Activated naive CD8-positive, alpha-beta T cell treated with anti-CD3 and anti-CD28 coated beads for 36 hours (primary cell): ENCODE results near the gene SLC1A7. TPM values are rescaled to one million over a fixed set of nuclear protein-coding genes. Genes with fewer than 3 reads are reported as not detected.

Source experiments
- DNase-seq: peaks from one replicate; pipeline ENCODE4 v3.0.0; 2021
- H3K27ac Mint-ChIP-seq: one replicate; pipeline ENCODE4 v1.8.0; 2022; ENCODE audit warnings: mild to moderate bottlenecking, moderate library complexity, mixed read lengths
- H3K27me3 Mint-ChIP-seq: one replicate; pipeline ENCODE4 v1.8.0; 2022; ENCODE audit warnings: mild to moderate bottlenecking, mixed read lengths
- H3K36me3 Mint-ChIP-seq: one replicate; pipeline ENCODE4 v1.8.0; 2021; ENCODE audit warnings: mild to moderate bottlenecking, mixed read lengths
- H3K4me1 Mint-ChIP-seq: one replicate; pipeline ENCODE4 v1.8.0; 2021; ENCODE audit warnings: mixed read lengths
- H3K4me3 Mint-ChIP-seq: one replicate; pipeline ENCODE4 v1.8.0; 2022; ENCODE audit warnings: mild to moderate bottlenecking, moderate library complexity, mixed read lengths
- H3K9me3 Mint-ChIP-seq: one replicate; pipeline ENCODE4 v1.8.0; 2022; ENCODE audit warnings: mixed read lengths
- total RNA-seq, 2 experiments: library from RNA; stranded (reverse); gene quantifications; one replicate each; pipeline ENCODE4 v1.2.3, GENCODE V29; 2021

SLC1A7 gene
- total RNA-seq, 2 experiments from 2014 or later = not detected

DNA sequence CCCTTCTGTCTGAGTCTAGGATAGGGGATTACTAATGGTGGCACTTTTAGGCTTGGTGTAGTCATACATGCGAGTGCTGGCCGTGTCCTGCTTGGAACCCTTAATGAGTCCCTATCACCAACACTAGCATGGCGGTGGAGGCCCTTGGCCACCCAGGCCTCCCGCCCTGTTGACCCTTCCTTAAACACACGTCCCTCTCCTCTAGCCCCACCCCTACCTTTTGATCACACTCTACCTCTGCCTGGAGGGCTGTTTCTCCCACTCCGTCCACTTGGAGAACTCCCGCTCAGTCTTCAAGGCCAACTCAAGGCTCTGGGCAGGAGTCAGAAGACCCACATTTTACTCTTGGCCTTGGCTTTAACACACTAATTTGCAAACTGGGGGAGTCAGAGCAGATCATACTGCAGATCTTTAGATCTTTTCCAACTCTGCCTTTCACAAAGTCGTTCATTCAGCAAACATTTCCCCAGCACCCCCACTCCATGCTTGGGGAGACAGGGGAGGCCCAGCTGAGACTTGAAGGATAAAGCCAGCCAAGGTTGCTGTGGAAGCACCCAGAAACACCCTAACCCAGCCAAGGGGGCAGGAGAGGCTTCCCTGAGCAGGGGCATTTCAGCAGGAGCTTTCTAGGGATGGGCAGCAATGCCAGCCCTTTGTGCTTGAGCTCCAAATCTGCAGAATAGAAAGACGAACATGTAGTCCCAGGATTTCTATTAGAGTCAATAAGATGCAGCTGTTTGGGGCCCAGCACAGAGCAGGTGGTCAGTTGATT lies 78.5 kb downstream of the SLC1A7 start:
- Mint-ChIP-seq H3K4me3 (no peak overlapping the region), H3K27ac (no peak overlapping the region), H3K36me3 (no peaks in the 10 kb centered on the region), H3K9me3 (no peaks in the 10 kb centered on the region), H3K27me3 (peaks cover 46% of the 10 kb centered on the region), H3K4me1 (peaks cover 1% of the 10 kb centered on the region)
- no peak for DNase-seq

DNA sequence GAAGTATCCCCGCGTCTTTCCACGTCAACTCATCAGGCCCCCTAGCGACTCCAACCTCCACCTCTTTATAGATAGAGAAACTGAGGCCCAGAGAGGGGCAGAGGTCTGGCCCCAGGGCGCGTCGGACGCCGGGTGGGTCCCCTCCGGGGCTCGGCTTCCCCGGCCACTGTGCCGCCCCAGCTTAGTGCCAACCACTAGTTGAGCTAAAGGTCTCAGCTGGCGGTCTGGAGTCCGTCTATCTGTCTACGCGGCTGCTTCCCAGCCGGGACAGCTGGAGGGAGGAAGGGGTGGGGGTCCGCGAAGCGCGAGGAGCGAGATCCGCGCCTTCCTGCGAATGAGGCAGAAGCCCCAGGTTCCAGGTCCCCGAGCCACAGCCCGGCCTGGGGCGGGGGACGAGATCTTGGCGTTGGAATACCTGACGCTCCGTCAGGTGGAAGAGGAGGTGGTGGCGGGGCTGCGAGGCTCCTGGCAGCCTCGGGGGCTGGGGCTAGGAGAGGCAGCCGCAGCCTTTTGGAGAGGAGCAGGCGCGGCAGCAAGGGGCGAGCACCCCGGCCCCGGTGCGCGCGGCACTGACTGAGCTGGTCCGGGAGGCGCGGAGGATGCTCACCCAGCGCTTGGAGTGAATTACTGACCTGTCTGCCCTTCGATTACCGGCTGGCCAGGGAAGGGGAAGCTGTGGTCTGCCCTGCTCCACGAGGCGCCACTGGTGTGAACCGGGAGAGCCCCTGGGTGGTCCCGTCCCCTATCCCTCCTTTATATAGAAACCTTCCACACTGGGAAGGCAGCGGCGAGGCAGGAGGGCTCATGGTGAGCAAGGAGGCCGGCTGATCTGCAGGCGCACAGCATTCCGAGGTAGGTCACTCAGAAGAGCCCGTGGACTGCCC lies 79.5 kb downstream of the SLC1A7 start:
- no peaks in the 10 kb centered on the region for H3K36me3 Mint-ChIP-seq
- DNase-seq = no peak
- no peaks in the 10 kb centered on the region for H3K9me3 Mint-ChIP-seq
- H3K4me3 Mint-ChIP-seq = peak overlapping the region; percentile 60
- H3K4me1 Mint-ChIP-seq = peaks cover 1% of the 10 kb centered on the region
- no peak overlapping the region for H3K27ac Mint-ChIP-seq
- peaks cover 46% of the 10 kb centered on the region for H3K27me3 Mint-ChIP-seq

DNA sequence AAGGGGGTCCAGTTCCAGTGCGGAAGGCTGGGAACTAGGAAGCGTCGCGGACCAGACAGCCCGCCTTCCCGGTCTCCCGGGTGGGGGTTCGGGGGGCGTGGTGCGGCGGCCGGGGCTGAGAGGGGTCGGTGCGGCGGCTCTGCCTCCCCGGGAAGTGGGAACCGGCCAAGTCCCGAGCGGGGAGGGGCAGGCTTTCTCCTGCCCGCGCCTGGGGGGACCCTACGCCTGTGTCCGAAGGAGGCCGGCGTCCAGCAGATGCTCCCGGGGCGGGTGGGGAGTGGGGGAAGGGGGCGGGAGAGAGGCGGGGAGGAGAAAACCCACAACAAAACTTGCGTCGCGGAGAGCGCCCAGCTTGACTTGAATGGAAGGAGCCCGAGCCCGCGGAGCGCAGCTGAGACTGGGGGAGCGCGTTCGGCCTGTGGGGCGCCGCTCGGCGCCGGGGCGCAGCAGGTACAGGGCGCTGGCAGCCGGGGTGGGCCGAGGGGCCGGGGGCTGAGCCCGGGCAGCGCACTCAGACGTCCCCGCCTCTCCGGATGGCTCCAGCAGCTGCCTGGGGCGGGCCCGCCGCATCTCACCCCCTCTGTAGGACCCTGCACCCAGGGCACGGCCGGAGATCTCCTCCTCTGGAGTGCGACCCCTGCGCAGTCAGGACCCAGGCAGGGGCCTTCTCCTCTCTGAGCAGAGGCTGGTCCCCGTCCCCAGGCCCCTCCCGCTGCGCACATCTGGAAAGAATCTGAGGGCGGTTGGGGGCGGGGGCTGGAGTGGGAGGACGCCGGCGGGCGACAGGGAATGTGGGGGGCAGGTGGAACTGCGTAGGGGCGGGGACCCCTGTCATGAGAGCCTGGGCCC lies 80.4 kb downstream of the SLC1A7 start, which contains the start of gene PODN:
TSS of gene PODN (plus strand) at position 355 of the 849 bp plus-strand sequence. CDS start 7,643 bp downstream, outside the sequence.
- Mint-ChIP-seq H3K27ac (no peak within 1 kb of the TSS), H3K4me3 (peak within 1 kb of the TSS; percentile 60), H3K9me3 (no peaks in the 10 kb centered on the region), H3K27me3 (peaks cover 46% of the 10 kb centered on the region), H3K36me3 (no peaks in the 10 kb centered on the region), H3K4me1 (peaks cover 1% of the 10 kb centered on the region)
- DNase-seq = peak; percentile 12

DNA sequence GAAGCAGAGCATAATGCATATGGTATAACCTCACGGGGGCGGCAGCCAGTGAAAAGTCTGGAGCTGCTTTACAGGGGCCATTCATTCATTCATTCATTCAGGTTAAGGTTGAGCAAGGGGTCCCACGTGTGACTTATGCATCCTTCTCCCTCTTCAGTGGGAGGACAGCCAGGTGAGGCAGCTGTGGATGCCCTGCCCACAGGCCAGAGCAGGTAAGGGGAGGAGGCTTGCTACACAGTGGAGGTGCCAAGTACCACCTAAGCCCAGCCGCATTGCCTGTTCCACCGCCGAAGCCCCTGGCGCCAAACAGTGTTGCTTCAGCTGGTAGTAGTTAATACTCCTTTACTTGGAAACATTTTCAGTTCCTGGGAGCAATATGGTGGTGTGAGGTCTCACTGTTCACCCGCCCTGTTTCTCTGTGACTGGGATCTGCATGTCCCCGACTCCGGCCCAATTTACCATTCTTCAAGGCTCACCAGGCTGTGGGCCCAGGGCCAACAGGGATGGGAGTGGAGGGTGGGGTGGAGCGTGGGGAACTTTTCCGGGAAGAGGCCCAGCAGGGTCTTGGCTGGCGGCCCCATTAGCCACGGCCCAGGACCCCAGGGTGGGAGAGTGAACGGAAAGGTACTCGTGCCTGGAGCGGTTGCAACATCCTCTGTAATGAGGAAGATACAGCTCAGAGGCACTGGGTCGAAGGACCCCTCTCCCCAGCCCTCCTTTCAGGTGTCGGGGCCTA lies 81.1 kb downstream of the SLC1A7 start:
- no peak for DNase-seq
- H3K27me3 Mint-ChIP-seq = peaks cover 40% of the 10 kb centered on the region
- peaks cover 1% of the 10 kb centered on the region for H3K4me1 Mint-ChIP-seq
- H3K27ac Mint-ChIP-seq = no peak overlapping the region
- H3K9me3 Mint-ChIP-seq = no peaks in the 10 kb centered on the region
- no peaks in the 10 kb centered on the region for H3K36me3 Mint-ChIP-seq
- peak overlapping the region; percentile 35 for H3K4me3 Mint-ChIP-seq

DNA sequence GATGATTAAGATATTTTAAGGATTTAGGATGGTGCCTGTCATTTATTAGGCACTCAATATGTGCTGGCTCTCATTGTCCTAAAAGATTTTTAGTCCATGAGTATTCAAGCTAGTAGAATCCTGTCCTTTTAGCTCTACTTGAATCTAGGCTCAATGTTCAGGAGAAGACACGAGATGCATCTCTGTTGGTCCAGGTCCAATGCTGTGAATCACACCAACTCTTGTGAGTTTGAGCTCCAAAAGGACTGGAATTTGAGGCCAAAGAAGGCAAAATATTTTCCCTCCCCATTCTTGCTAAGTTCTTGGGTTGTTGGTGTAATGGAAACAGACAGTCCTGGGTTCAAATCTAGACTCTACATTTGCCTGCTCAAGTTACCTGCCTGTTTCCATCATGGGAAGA lies 81.9 kb downstream of the SLC1A7 start:
- H3K36me3 Mint-ChIP-seq = no peaks in the 10 kb centered on the region
- H3K27me3 Mint-ChIP-seq = peaks cover 39% of the 10 kb centered on the region
- H3K4me1 Mint-ChIP-seq = peaks cover 1% of the 10 kb centered on the region
- H3K27ac Mint-ChIP-seq = no peak overlapping the region
- DNase-seq = no peak
- no peak overlapping the region for H3K4me3 Mint-ChIP-seq
- no peaks in the 10 kb centered on the region for H3K9me3 Mint-ChIP-seq

DNA sequence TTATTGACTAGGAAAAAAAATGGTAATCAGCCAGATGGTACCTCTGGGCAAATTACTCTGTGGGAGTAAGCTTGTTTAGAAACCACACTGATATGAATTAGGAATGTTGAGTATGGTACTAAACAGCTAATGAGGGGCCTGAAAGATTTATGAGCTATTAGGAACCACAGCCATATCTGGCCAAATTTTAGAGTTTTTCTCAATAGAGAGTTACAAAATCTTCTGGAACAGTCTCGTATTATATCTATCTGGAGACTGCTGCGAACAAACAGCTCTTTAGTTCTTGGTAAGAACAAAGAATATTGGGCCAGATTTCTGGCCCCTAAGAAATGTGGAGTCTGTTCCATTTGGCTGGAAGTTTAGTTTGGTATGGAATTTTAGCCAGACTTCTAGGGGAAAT lies 85.3 kb downstream of the SLC1A7 start:
- peaks cover 18% of the 10 kb centered on the region for H3K36me3 Mint-ChIP-seq
- no peaks in the 10 kb centered on the region for H3K4me1 Mint-ChIP-seq
- DNase-seq = no peak
- no peak overlapping the region for H3K4me3 Mint-ChIP-seq
- H3K9me3 Mint-ChIP-seq = no peaks in the 10 kb centered on the region
- no peak overlapping the region for H3K27ac Mint-ChIP-seq
- H3K27me3 Mint-ChIP-seq = peaks cover 21% of the 10 kb centered on the region

DNA sequence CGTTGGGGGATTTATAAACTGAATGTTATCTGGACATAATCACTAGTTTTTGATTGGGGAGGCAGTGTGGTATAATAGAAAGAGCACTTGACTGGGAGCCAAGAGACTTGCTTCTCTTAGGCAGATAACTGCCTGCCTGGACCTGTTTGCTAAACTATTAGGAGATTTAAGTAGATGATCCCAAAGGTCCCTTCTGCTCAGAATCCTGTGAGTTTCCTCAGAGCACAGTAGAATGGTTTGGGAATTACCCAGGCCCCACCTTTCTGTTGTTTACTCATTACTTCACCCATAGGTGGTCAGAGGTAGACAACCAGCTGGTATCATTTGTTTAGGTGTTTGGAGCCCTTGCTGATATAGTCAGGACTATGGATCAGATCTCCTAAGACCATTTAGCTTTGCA lies 90.8 kb downstream of the SLC1A7 start:
- Mint-ChIP-seq H3K4me3 (no peak overlapping the region), H3K27ac (no peak overlapping the region), H3K9me3 (no peaks in the 10 kb centered on the region), H3K36me3 (peaks cover 18% of the 10 kb centered on the region), H3K4me1 (peaks cover 7% of the 10 kb centered on the region), H3K27me3 (no peaks in the 10 kb centered on the region)
- no peak for DNase-seq

DNA sequence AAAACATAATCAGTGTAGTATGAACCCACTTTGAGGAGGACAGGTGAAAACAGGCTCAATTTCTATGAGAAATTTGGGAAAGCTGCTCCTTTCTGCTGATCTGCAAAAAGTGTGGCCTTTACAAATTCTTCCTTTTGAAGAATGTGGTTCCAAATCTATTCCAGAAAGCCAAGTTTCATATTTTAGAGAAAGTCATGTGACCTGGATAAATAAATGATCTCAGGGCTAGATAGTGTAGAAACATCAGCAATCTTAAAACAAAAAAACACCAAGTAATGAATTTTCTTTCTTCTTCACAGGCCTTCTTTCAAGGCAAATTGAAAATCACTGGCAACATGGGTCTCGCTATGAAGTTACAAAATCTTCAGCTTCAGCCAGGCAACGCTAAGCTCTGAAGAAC lies 92.1 kb downstream of the SLC1A7 start:
- Mint-ChIP-seq H3K4me3 (no peak overlapping the region), H3K36me3 (peaks cover 18% of the 10 kb centered on the region), H3K9me3 (no peaks in the 10 kb centered on the region)

DNA sequence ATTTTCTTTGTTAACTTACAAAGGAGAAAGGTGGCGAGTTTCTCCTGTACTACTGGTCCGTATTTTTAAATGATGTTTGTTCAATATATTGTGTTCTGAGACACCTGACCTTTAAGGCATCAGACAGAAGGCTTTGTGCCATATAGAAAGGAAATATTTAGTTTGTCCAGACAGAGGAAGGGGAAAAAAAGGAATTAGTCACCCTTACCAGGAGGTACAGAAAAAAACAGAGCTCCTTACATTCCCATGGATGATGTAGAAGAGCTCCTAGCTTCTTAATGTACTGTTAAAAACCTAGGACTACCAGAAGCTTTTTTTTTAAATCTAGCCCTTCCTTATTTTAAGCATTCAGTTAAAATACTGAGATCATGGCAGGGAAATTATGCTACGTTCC lies 92.9 kb downstream of the SLC1A7 start:
- no peaks in the 10 kb centered on the region for H3K27me3 Mint-ChIP-seq
- H3K4me3 Mint-ChIP-seq = no peak overlapping the region
- no peaks in the 10 kb centered on the region for H3K9me3 Mint-ChIP-seq
- no peak for DNase-seq
- H3K36me3 Mint-ChIP-seq = peaks cover 14% of the 10 kb centered on the region
- H3K27ac Mint-ChIP-seq = no peak overlapping the region
- H3K4me1 Mint-ChIP-seq = peaks cover 9% of the 10 kb centered on the region

More for the DNA sequence above, 92.1 kb downstream of the SLC1A7 start:
- no peak overlapping the region for H3K27ac Mint-ChIP-seq
- peaks cover 9% of the 10 kb centered on the region for H3K4me1 Mint-ChIP-seq
- H3K27me3 Mint-ChIP-seq = no peaks in the 10 kb centered on the region
- no peak for DNase-seq

DNA sequence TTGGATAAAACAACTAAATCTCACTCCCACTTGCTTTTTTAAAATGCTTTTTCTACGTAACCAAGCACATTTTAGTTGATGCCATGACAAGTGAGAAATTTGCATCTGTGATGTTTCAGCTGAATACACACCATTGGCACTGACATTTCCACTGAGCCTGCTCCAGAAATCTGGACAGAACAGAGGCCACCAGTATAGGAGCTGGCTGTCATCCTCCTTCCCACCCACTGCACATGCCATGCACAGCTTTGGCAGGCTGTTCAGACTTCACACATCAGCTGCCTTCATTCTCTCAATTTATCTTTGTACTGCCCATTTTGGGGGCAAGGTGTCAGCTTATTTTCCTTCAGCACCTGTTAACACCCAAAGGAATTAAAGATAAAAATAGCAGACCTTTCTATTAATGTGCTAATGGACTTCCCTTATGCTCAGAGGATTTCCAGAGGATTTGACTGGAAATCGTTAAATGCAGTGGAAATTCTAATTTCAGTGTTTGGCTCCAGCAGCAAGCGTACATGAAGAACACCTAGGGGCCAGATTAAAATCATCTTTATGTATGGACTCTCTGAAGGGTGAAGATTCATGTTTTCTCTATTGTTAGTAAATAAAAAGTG lies 93.4 kb downstream of the SLC1A7 start:
- H3K27me3 Mint-ChIP-seq = no peaks in the 10 kb centered on the region
- H3K4me1 Mint-ChIP-seq = peaks cover 9% of the 10 kb centered on the region
- no peak overlapping the region for H3K27ac Mint-ChIP-seq
- H3K4me3 Mint-ChIP-seq = no peak overlapping the region
- peaks cover 13% of the 10 kb centered on the region for H3K36me3 Mint-ChIP-seq
- no peaks in the 10 kb centered on the region for H3K9me3 Mint-ChIP-seq
- DNase-seq = no peak

DNA sequence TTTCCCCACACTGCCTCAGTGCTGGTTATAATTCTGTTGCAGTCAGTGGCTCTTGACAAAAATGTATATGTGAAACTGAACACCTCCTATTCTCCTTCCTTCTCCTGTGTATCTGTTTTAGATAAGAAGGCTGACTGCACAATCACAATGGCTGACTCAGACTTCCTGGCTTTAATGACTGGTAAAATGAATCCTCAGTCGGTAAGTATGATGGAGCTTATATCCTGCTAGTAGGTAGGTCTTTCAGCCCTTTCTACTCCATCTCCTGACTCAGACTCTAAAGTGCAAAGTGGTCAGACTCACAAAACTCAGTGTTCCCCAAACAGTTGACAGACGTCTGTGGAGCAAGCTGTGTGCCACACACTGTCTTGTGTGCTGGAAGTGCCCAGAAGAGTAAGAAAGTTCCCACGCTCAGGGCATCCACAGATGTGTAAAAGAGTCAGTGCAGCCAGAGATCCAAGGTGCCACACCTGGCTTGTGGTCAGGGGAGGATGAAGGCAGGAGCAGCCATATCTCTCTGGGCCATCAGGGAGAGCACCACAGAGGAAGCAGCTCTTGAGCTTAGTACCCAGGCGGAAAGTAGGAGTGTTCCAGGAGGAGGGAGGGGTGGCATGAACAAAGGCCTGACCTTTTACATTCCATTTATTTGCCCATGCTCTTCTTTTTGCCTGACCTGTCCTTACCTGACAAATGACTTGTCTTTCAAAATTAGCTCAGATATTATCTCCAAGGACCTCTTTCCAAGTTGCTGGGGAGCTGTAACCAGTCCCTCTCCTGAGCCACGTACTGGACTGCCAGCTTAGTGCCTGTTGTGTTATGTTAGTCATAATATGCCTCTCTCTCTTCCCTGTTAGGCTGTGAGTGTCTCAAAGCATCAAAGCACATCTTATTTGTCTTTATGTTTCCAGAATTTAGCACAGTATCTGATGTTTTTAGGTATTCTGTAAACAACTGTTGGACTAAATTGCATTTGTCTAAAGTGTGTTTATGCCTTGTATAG lies 94.4 kb downstream of the SLC1A7 start:
- Mint-ChIP-seq H3K9me3 (no peaks in the 10 kb centered on the region), H3K4me3 (no peak overlapping the region), H3K36me3 (peaks cover 6% of the 10 kb centered on the region), H3K27me3 (no peaks in the 10 kb centered on the region), H3K4me1 (peaks cover 9% of the 10 kb centered on the region), H3K27ac (peak overlapping the region; percentile 43)
- no peak for DNase-seq

DNA sequence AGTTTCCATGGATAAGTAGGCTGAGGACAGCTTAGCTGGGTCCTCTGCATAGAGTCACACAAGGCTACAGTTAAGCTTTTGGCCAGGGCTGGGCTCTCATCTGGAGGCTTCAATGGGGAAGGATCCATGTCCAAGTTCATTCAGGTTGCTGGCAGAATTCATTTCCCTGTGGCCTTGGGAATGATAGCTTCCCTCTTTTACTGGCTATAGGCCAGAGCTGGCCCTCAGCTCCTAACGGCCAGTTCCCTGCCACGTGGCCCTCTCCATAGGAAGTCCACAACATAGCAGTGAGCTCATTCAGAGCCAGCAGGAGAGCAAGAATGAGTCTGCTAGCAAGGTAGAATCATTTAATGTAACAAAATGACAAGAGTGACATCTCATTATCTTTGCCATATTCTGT lies 95.5 kb downstream of the SLC1A7 start:
- Mint-ChIP-seq H3K27me3 (no peaks in the 10 kb centered on the region), H3K27ac (no peak overlapping the region)

DNA sequence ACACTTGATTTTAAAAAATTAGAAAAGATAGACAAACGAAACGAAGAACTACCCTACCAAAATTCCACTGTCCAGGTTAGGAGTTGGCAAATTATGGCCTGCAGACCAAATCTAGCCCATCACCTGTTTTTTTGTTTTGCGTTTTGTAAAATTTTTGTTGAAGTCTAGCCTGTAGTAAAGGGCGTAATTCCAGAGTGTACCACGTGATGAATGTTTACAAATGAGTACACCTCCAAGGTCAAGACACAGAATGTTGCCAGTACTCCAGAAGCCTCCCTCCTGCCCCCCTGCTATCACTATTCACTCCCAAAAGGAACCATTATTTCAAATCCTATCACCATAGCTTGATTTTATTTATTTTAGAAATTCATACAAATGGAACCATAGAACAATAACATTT lies 97.5 kb downstream of the SLC1A7 start:
- H3K36me3 Mint-ChIP-seq = peaks cover 1% of the 10 kb centered on the region
- H3K27ac Mint-ChIP-seq = no peak overlapping the region
- H3K9me3 Mint-ChIP-seq = no peaks in the 10 kb centered on the region
- H3K4me3 Mint-ChIP-seq = no peak overlapping the region
- H3K4me1 Mint-ChIP-seq = peaks cover 9% of the 10 kb centered on the region
- no peak for DNase-seq
- H3K27me3 Mint-ChIP-seq = no peaks in the 10 kb centered on the region

More for the DNA sequence above, 95.5 kb downstream of the SLC1A7 start:
- H3K36me3 Mint-ChIP-seq = peaks cover 1% of the 10 kb centered on the region
- H3K9me3 Mint-ChIP-seq = no peaks in the 10 kb centered on the region
- DNase-seq = no peak
- no peak overlapping the region for H3K4me3 Mint-ChIP-seq
- H3K4me1 Mint-ChIP-seq = peaks cover 9% of the 10 kb centered on the region
